ENCODE results near the gene RPP30. TPM values are rescaled to one million over a fixed set of nuclear protein-coding genes. Genes with fewer than 3 reads are reported as not detected.
"Not testable (repeated sequence)": the region's sequence is repeated elsewhere in the genome, so short reads cannot be mapped to it uniquely, and the experiment has no call there.

RPP30 gene
- total and polyA plus RNA-seq, 4 experiments from 2014 or later, result 32.3 to 54.5 (median 35.2) TPM

GRCh38 chr10:90939648-90940047 lies 67.9 kb downstream of the RPP30 start:
- peaks cover 0 to 2% (median 0%) of the 10 kb centered on the region in 4 donors for H3K4me1 Mint-ChIP-seq
- Histone ChIP-seq H3K36me3 (ENCODE audit: insufficient read depth, low read length) (no peaks in the 10 kb centered on the region), H3K27me3 (ENCODE audit: insufficient read depth, low read length) (no peaks in the 10 kb centered on the region), H3K9me3 (ENCODE audit: control insufficient read depth in 1 of 2, low read length in 2 of 2) (no peaks in the 10 kb centered on the region), H3K4me1 (ENCODE audit: insufficient read depth, low read length) (no peaks in the 10 kb centered on the region), H3K27ac (ENCODE audit: low read depth, low read length) (no peak overlapping the region), H3K4me3 (ENCODE audit: low read length in 2 of 2) (no peak overlapping the region)
- no peaks in the 10 kb centered on the region for H3K36me3 Mint-ChIP-seq
- intact Hi-C loops (cut with micrococcal nuclease), result no loop called here
- POLR2A ChIA-PET (ENCODE audit: partially characterized antibody), result no interaction called here
- CTCF ChIA-PET (ENCODE audit: partially characterized antibody), result no interaction called here
- peaks cover 0 to 4% of the 10 kb centered on the region in 2 donors for H3K27me3 Mint-ChIP-seq
- no peak for DNase-seq
- no peak overlapping the region for H3K4me3 Mint-ChIP-seq
- H3K9me3 Mint-ChIP-seq, result no peaks in the 10 kb centered on the region
- no peak overlapping the region for H3K27ac Mint-ChIP-seq

- H3K27ac Mint-ChIP-seq; H3K27ac ChIP-seq (ENCODE audit: low read depth, low read length); H3K36me3 Mint-ChIP-seq; H3K4me1 ChIP-seq (ENCODE audit: insufficient read depth, low read length); H3K4me3 Mint-ChIP-seq; H3K36me3 ChIP-seq (ENCODE audit: insufficient read depth, low read length); H3K9me3 ChIP-seq (ENCODE audit: control insufficient read depth in 1 of 2, low read length in 2 of 2); H3K27me3 Mint-ChIP-seq; H3K4me1 Mint-ChIP-seq; POLR2A ChIA-PET (ENCODE audit: partially characterized antibody); H3K4me3 ChIP-seq (ENCODE audit: low read length in 2 of 2); H3K27me3 ChIP-seq (ENCODE audit: insufficient read depth, low read length); intact Hi-C loops (cut with micrococcal nuclease); DNase-seq; H3K9me3 Mint-ChIP-seq: not testable (repeated sequence)
- CTCF ChIA-PET (ENCODE audit: partially characterized antibody), result interaction anchor here (1.1 to 1.8 kb wide), 2 partner anchors 9 to 65 kb away, joined by 3 to 4 read pairs; no protein-coding TSS in a partner anchor
Observed at GRCh38 chr10:90942980-90943379, 71.2 kb downstream of the RPP30 start.

GRCh38 chr10:90944749-90945148 lies 73.0 kb downstream of the RPP30 start:
- no peak overlapping the region for H3K4me3 ChIP-seq (ENCODE audit: low read length in 2 of 2)
- Mint-ChIP-seq H3K36me3 (no peaks in the 10 kb centered on the region), H3K4me3 (no peak overlapping the region), H3K27ac (no peak overlapping the region), H3K9me3 (no peaks in the 10 kb centered on the region), H3K4me1 (peaks cover 5 to 9% (median 6%) of the 10 kb centered on the region in 4 donors), H3K27me3 (no peaks in the 10 kb centered on the region)
- H3K27ac ChIP-seq (ENCODE audit: low read depth, low read length), result no peak overlapping the region
- H3K9me3 ChIP-seq (ENCODE audit: control insufficient read depth in 1 of 2, low read length in 2 of 2), result no peaks in the 10 kb centered on the region
- no peak for DNase-seq
- CTCF ChIA-PET (ENCODE audit: partially characterized antibody), result no interaction called here
- POLR2A ChIA-PET (ENCODE audit: partially characterized antibody), result no interaction called here
- H3K4me1 ChIP-seq (ENCODE audit: insufficient read depth, low read length), result peaks cover 5% of the 10 kb centered on the region
- H3K36me3 ChIP-seq (ENCODE audit: insufficient read depth, low read length), result no peaks in the 10 kb centered on the region
- intact Hi-C loops (cut with micrococcal nuclease), result no loop called here
- H3K27me3 ChIP-seq (ENCODE audit: insufficient read depth, low read length), result no peaks in the 10 kb centered on the region

GRCh38 chr10:90945491-90946070 lies 73.8 kb downstream of the RPP30 start:
- Histone ChIP-seq H3K4me1 (ENCODE audit: insufficient read depth, low read length) (peaks cover 5% of the 10 kb centered on the region), H3K27me3 (ENCODE audit: insufficient read depth, low read length) (no peaks in the 10 kb centered on the region), H3K27ac (ENCODE audit: low read depth, low read length) (no peak overlapping the region), H3K36me3 (ENCODE audit: insufficient read depth, low read length) (no peaks in the 10 kb centered on the region), H3K9me3 (ENCODE audit: control insufficient read depth in 1 of 2, low read length in 2 of 2) (no peaks in the 10 kb centered on the region), H3K4me3 (ENCODE audit: low read length in 2 of 2) (no peak overlapping the region)
- intact Hi-C loops (cut with micrococcal nuclease), result no loop called here
- no peak overlapping the region for H3K27ac Mint-ChIP-seq
- CTCF ChIA-PET (ENCODE audit: partially characterized antibody), result interaction anchor here (1.4 kb wide), 1 partner anchor 34 kb away, joined by 3 read pairs; no protein-coding TSS in a partner anchor
- POLR2A ChIA-PET (ENCODE audit: partially characterized antibody), result no interaction called here
- no peak for DNase-seq
- H3K9me3 Mint-ChIP-seq, result no peaks in the 10 kb centered on the region
- H3K4me3 Mint-ChIP-seq, result no peak overlapping the region
- H3K36me3 Mint-ChIP-seq, result no peaks in the 10 kb centered on the region
- H3K27me3 Mint-ChIP-seq, result no peaks in the 10 kb centered on the region
- H3K4me1 Mint-ChIP-seq, result peaks cover 5 to 9% (median 6%) of the 10 kb centered on the region in 4 donors

- intact Hi-C loops (cut with micrococcal nuclease), result no loop called here
- Mint-ChIP-seq H3K4me1 (peaks cover 5 to 9% (median 6%) of the 10 kb centered on the region in 4 donors), H3K27me3 (no peaks in the 10 kb centered on the region), H3K4me3 (no peak overlapping the region), H3K36me3 (no peaks in the 10 kb centered on the region), H3K9me3 (peaks cover 0 to 2% (median 0%) of the 10 kb centered on the region in 8 donors), H3K27ac (peak overlapping the region in 1 of 7 donors; percentile 18)
- peaks cover 5% of the 10 kb centered on the region for H3K4me1 ChIP-seq (ENCODE audit: insufficient read depth, low read length)
- H3K36me3 ChIP-seq (ENCODE audit: insufficient read depth, low read length), result no peaks in the 10 kb centered on the region
- H3K4me3 ChIP-seq (ENCODE audit: low read length in 2 of 2), result no peak overlapping the region
- no peaks in the 10 kb centered on the region for H3K27me3 ChIP-seq (ENCODE audit: insufficient read depth, low read length)
- POLR2A ChIA-PET (ENCODE audit: partially characterized antibody), result no interaction called here
- DNase-seq, result no peak
- no peaks in the 10 kb centered on the region for H3K9me3 ChIP-seq (ENCODE audit: control insufficient read depth in 1 of 2, low read length in 2 of 2)
- CTCF ChIA-PET (ENCODE audit: partially characterized antibody), result interaction anchor here (0.8 to 1.2 kb wide), 2 partner anchors 36 to 67 kb away, joined by 3 read pairs; no protein-coding TSS in a partner anchor
- no peak overlapping the region for H3K27ac ChIP-seq (ENCODE audit: low read depth, low read length)
Observed at GRCh38 chr10:90947030-90947960, 75.5 kb downstream of the RPP30 start.

Other genes starting within 250 kb of the RPP30 start
- gene HTR7, start 13.9 kb upstream of the RPP30 start, total RNA-seq, result not detected
- gene HTR7, start 13.9 kb upstream of the RPP30 start, polyA plus RNA-seq, result not detected
- not detected for gene ANKRD1, start 49.1 kb downstream of the RPP30 start, total RNA-seq
- not detected for gene ANKRD1, start 49.1 kb downstream of the RPP30 start, polyA plus RNA-seq

Data from CD4-positive, alpha-beta memory T cell (primary cell).